ENCODE results near the gene TMUB2. TPM values are rescaled to one million over a fixed set of nuclear protein-coding genes. Genes with fewer than 3 reads are reported as not detected.

The TMUB2 gene
- total RNA-seq, 2 donors from 2014 or later: 20.4 to 42.8 TPM

GRCh38 chr17:44178133-44178532, 8.6 kb upstream of the TMUB2 start:
- Histone ChIP-seq H3K4me1 (ENCODE audit: control insufficient read depth in 1 of 2, low read depth in 2 of 2) (no peaks in the 10 kb centered on the region), H3K4me3 (no peak overlapping the region), H3K27ac (no peak overlapping the region), H3K9me3 (no peaks in the 10 kb centered on the region), H3K36me3 (peaks cover 7% of the 10 kb centered on the region), H3K27me3 (replicated peaks; ENCODE audit: insufficient read depth) (no peaks in the 10 kb centered on the region)
- ATAC-seq (ENCODE audit: insufficient number of reproducible peaks, low FRiP score, low read depth): no peak
- DNase-seq (ENCODE audit: low spot score): no peak
- no peak for TF ChIP-seq CTCF (IDR thresholded peaks at IDR 0.05)

GRCh38 chr17:44183024-44183423, 3.7 kb upstream of the TMUB2 start:
- Histone ChIP-seq H3K27me3 (replicated peaks; ENCODE audit: insufficient read depth) (no peaks in the 10 kb centered on the region), H3K36me3 (peaks cover 7% of the 10 kb centered on the region), H3K4me1 (ENCODE audit: control insufficient read depth in 1 of 2, low read depth in 2 of 2) (peaks cover 15 to 25% of the 10 kb centered on the region in 2 donors), H3K27ac (no peak overlapping the region), H3K4me3 (no peak overlapping the region), H3K9me3 (no peaks in the 10 kb centered on the region)
- DNase-seq (ENCODE audit: low spot score): no peak
- TF ChIP-seq CTCF (IDR thresholded peaks at IDR 0.05): no peak
- no peak for ATAC-seq (ENCODE audit: insufficient number of reproducible peaks, low FRiP score, low read depth)

GRCh38 chr17:44184212-44184810, 2.5 kb upstream of the TMUB2 start:
- Histone ChIP-seq H3K4me3 (no peak overlapping the region), H3K4me1 (ENCODE audit: control insufficient read depth in 1 of 2, low read depth in 2 of 2) (peaks cover 20 to 35% of the 10 kb centered on the region in 2 donors), H3K27ac (no peak overlapping the region), H3K36me3 (peaks cover 1% of the 10 kb centered on the region), H3K9me3 (no peaks in the 10 kb centered on the region), H3K27me3 (replicated peaks; ENCODE audit: insufficient read depth) (no peaks in the 10 kb centered on the region)
- TF ChIP-seq CTCF (IDR thresholded peaks at IDR 0.05): no peak
- ATAC-seq (ENCODE audit: insufficient number of reproducible peaks, low FRiP score, low read depth): no peak
- no peak for DNase-seq (ENCODE audit: low spot score)

GRCh38 chr17:44187131-44187899, 543 bp downstream of the TMUB2 start:
- no peaks in the 10 kb centered on the region for H3K9me3 ChIP-seq
- no peak for DNase-seq (ENCODE audit: low spot score)
- H3K4me1 ChIP-seq (ENCODE audit: control insufficient read depth in 1 of 2, low read depth in 2 of 2): peaks cover 20 to 35% of the 10 kb centered on the region in 2 donors
- no peaks in the 10 kb centered on the region for H3K27me3 ChIP-seq (replicated peaks; ENCODE audit: insufficient read depth)
- H3K36me3 ChIP-seq: peaks cover 14% of the 10 kb centered on the region
- H3K27ac ChIP-seq: peak overlapping the region; percentile 97 to 98
- peak; percentile 57 for ATAC-seq (ENCODE audit: insufficient number of reproducible peaks, low FRiP score, low read depth)
- peak overlapping the region; percentile 99 for H3K4me3 ChIP-seq
- no peak for TF ChIP-seq CTCF (IDR thresholded peaks at IDR 0.05)

GRCh38 chr17:44188576-44189403, 2.0 kb downstream of the TMUB2 start:
- peaks cover 20 to 35% of the 10 kb centered on the region in 2 donors for H3K4me1 ChIP-seq (ENCODE audit: control insufficient read depth in 1 of 2, low read depth in 2 of 2)
- DNase-seq (ENCODE audit: low spot score) (no peak), ATAC-seq (ENCODE audit: insufficient number of reproducible peaks, low FRiP score, low read depth) (no peak)
- H3K36me3 ChIP-seq: peaks cover 26% of the 10 kb centered on the region
- TF ChIP-seq CTCF (IDR thresholded peaks at IDR 0.05): no peak
- H3K9me3 ChIP-seq: no peaks in the 10 kb centered on the region
- peak overlapping the region; percentile 99 for H3K4me3 ChIP-seq
- no peaks in the 10 kb centered on the region for H3K27me3 ChIP-seq (replicated peaks; ENCODE audit: insufficient read depth)
- peak overlapping the region; percentile 97 to 98 for H3K27ac ChIP-seq
